Measurements from ENCODE around the gene SFPQ.
"Not testable (repeated sequence)": the region's sequence is repeated elsewhere in the genome, so short reads cannot be mapped to it uniquely, and the experiment has no call there.

Gene SFPQ, protein sequence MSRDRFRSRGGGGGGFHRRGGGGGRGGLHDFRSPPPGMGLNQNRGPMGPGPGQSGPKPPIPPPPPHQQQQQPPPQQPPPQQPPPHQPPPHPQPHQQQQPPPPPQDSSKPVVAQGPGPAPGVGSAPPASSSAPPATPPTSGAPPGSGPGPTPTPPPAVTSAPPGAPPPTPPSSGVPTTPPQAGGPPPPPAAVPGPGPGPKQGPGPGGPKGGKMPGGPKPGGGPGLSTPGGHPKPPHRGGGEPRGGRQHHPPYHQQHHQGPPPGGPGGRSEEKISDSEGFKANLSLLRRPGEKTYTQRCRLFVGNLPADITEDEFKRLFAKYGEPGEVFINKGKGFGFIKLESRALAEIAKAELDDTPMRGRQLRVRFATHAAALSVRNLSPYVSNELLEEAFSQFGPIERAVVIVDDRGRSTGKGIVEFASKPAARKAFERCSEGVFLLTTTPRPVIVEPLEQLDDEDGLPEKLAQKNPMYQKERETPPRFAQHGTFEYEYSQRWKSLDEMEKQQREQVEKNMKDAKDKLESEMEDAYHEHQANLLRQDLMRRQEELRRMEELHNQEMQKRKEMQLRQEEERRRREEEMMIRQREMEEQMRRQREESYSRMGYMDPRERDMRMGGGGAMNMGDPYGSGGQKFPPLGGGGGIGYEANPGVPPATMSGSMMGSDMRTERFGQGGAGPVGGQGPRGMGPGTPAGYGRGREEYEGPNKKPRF

DNA sequence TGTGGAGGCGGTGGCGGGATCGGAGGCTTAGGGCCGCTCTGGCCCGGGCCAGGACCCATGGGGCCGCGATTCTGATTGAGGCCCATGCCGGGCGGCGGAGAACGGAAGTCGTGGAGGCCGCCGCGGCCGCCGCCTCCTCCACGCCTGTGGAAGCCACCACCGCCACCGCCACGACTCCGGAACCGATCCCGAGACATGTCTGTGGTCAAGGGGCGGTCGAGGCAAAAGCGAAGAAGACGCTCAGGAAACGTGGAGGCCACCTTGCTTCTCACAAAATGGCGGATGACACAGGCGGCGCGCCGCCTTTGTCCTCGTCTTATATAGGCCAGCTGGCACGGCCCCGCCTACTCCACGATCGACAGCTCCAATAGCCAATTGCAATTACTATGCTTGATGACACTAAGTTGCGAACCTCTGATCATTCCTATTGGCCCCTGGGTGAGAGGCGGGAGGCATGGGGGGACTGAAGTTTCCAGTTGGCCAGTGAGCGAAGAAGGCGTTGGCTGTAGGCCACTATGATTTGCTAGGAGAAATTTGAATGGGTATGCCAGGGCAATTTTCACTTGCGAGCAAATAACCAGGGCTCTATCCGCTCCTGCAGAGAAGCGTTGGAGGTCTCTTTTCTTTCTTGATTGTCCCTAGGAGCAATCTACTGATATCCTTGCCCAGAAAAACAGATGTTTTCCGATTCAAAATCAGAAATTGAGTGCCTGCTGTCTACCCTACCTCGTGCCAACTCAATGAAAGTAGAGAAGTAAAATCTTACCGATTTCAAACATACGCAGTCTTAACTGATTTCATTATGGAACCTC lies at the start of gene SFPQ:
Gene SFPQ (minus strand): TSS at position 293 of the 812 bp plus-strand sequence. CDS start 96 bp downstream, at position 197.
- Histone ChIP-seq H3K36me3 (ENCODE audit: control insufficient read depth, insufficient read depth, low read length) (peaks cover 38% of the 10 kb centered on the region), H3K9me3 (ENCODE audit: control insufficient read depth, insufficient read depth, low read depth, low read length) (no peaks in the 10 kb centered on the region), H3K4me3 (ENCODE audit: low read depth, low read length) (peak within 1 kb of the TSS; percentile 90), H3K4me1 (ENCODE audit: control insufficient read depth, insufficient read depth, low read length) (peaks cover 6% of the 10 kb centered on the region; the same call in 1 of the 2 replicates), H3K27ac (ENCODE audit: low read depth, low read length) (peak within 1 kb of the TSS; percentile 95), H3K9ac (ENCODE audit: low read length) (peak within 1 kb of the TSS; percentile 98), H3K27me3 (ENCODE audit: control insufficient read depth, insufficient read depth, low read length) (no peaks in the 10 kb centered on the region)

DNA sequence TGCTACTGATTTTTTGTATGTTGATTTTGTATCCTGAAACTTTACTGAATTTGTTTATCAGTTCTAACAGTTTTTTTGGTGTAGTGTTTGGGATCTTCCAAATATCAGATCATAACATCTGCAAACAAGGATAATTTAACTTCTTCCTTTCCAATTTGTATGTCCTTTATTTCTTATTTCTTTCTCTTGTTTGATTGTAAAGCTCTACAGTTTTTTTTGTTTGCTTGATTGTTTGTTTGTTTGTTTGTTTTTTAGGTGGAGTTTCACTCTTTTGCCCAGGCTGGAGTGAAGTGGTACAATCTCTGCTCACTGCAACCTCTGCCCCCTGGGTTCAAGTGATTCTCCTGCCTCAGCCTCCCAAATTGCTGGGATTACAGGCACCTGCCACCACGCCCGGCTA lies 43.8 kb upstream of the SFPQ start:
- not testable (repeated sequence) for H3K4me3 ChIP-seq (ENCODE audit: low read depth, low read length); H3K4me1 ChIP-seq (ENCODE audit: control insufficient read depth, insufficient read depth, low read length); H3K27ac ChIP-seq (ENCODE audit: low read depth, low read length); H3K9me3 ChIP-seq (ENCODE audit: control insufficient read depth, insufficient read depth, low read depth, low read length); H3K9ac ChIP-seq (ENCODE audit: low read length); H3K27me3 ChIP-seq (ENCODE audit: control insufficient read depth, insufficient read depth, low read length); H3K36me3 ChIP-seq (ENCODE audit: control insufficient read depth, insufficient read depth, low read length)

DNA sequence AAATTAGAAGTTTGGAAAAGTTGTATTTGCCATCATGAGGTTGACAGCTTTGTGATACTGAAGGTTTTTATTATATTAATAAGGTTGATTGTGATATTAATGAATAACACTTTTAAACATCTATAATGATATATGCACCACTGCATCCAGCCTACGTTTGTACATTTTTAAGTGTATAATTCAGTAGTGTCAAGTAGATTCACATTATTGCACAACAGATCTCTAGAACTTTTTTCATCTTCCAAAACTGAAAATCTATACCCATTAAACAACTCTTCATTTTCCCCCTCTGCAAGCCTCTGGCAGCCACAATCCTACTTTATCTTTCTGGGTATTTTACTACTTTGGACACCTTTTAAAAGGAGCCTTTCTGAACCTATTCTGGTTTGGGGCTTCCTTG lies 38.3 kb upstream of the SFPQ start:
- no peaks in the 10 kb centered on the region for H3K27me3 ChIP-seq (ENCODE audit: control insufficient read depth, insufficient read depth, low read length)
- no peaks in the 10 kb centered on the region for H3K9me3 ChIP-seq (ENCODE audit: control insufficient read depth, insufficient read depth, low read depth, low read length)
- H3K9ac ChIP-seq (ENCODE audit: low read length) = no peak overlapping the region
- H3K4me3 ChIP-seq (ENCODE audit: low read depth, low read length) = no peak overlapping the region
- no peaks in the 10 kb centered on the region for H3K4me1 ChIP-seq (ENCODE audit: control insufficient read depth, insufficient read depth, low read length)
- no peak overlapping the region for H3K27ac ChIP-seq (ENCODE audit: low read depth, low read length)
- H3K36me3 ChIP-seq (ENCODE audit: control insufficient read depth, insufficient read depth, low read length) = no peaks in the 10 kb centered on the region

DNA sequence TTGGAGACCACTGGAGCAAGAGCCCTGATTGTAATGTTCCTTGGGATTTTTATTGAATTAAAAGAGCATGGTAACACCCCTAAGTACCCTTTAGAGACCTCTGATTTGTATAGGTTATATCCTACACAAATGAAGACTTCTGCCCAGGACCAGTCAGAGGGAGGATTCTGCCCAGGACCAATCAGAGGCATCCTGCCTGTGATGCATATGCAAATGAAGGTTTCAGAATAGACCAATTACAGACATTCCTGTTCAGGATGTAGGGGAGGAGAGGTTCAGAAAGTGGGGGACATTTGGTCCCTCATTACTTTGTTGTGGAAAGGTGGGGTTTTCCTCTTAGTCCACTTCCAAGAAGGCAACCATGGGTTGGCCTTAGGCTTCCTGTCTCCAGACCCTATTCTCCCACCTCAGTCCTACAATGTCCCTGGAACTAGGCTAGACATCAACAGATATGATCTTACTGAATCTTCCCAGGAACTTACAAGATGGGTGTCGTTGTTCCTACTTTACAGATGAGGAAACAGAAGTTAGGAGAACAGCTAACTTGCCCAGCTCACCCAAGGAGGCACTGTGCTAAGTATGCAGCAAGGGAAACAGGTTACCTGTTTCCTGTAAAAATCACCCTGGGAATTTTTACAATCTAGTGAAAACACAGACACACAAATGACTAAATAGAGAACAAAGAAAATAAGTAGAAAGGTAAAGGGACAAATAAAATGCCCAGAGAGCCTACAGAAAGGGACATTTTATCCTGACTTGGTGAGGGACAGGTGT lies 36.8 kb upstream of the SFPQ start:
- Histone ChIP-seq H3K4me1 (ENCODE audit: control insufficient read depth, insufficient read depth, low read length) (no peaks in the 10 kb centered on the region), H3K27me3 (ENCODE audit: control insufficient read depth, insufficient read depth, low read length) (no peaks in the 10 kb centered on the region), H3K4me3 (ENCODE audit: low read depth, low read length) (no peak overlapping the region), H3K27ac (ENCODE audit: low read depth, low read length) (no peak overlapping the region), H3K9me3 (ENCODE audit: control insufficient read depth, insufficient read depth, low read depth, low read length) (no peaks in the 10 kb centered on the region), H3K9ac (ENCODE audit: low read length) (no peak overlapping the region), H3K36me3 (ENCODE audit: control insufficient read depth, insufficient read depth, low read length) (no peaks in the 10 kb centered on the region)

DNA sequence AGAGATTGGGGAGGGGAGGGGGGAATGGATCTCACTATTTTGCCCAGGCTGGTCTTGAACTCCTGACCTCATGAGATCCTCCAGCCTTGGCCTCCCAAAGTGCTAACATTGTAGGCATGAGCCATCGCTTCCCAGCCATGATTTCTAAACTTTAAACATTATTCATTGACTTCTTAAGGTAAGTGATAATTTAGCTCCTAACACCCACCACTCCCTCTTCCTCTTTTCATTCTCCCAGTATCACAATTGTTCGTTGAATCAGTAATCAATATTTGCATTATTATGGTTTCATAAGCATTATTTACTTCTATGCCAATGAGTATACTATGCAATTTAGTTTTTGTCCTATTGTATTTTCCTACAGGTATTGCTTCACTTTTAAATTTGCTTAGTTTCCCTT lies 33.6 kb upstream of the SFPQ start:
- Histone ChIP-seq H3K9me3 (ENCODE audit: control insufficient read depth, insufficient read depth, low read depth, low read length) (no peaks in the 10 kb centered on the region), H3K4me3 (ENCODE audit: low read depth, low read length) (no peak overlapping the region), H3K27ac (ENCODE audit: low read depth, low read length) (no peak overlapping the region), H3K36me3 (ENCODE audit: control insufficient read depth, insufficient read depth, low read length) (no peaks in the 10 kb centered on the region), H3K4me1 (ENCODE audit: control insufficient read depth, insufficient read depth, low read length) (peaks cover 10% of the 10 kb centered on the region), H3K9ac (ENCODE audit: low read length) (no peak overlapping the region), H3K27me3 (ENCODE audit: control insufficient read depth, insufficient read depth, low read length) (no peaks in the 10 kb centered on the region)

DNA sequence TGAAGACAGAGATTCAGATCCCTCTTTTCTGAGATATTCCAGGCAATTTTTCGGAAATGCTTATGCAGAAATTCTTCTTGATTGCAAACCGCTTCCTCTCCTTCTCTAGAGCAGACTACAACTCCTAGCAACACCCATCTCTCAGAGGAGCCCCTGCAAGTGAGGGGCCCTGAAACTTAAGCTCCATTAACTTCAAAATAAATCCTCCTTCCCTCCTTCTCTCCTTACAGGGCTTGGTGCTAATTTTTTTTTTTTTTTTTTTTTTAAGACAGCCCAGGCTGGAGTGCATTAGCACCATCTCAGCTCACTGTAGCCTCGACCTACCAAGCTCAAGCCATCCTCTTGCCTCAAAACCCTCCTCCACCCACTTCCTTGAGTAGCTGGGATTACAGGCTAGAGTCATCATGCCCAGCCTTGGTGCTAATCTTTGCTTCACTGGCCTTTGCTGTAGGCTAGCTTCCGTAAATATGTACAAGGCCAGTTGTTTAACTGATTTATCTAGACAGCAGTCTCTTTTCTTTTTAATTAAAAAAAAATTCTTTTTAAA lies 30.2 kb upstream of the SFPQ start:
- H3K27ac ChIP-seq (ENCODE audit: low read depth, low read length) = no peak overlapping the region
- no peak overlapping the region for H3K9ac ChIP-seq (ENCODE audit: low read length)
- H3K27me3 ChIP-seq (ENCODE audit: control insufficient read depth, insufficient read depth, low read length) = no peaks in the 10 kb centered on the region
- H3K9me3 ChIP-seq (ENCODE audit: control insufficient read depth, insufficient read depth, low read depth, low read length) = no peaks in the 10 kb centered on the region
- peaks cover 23% of the 10 kb centered on the region for H3K4me1 ChIP-seq (ENCODE audit: control insufficient read depth, insufficient read depth, low read length)
- no peaks in the 10 kb centered on the region for H3K36me3 ChIP-seq (ENCODE audit: control insufficient read depth, insufficient read depth, low read length)
- H3K4me3 ChIP-seq (ENCODE audit: low read depth, low read length) = no peak overlapping the region

DNA sequence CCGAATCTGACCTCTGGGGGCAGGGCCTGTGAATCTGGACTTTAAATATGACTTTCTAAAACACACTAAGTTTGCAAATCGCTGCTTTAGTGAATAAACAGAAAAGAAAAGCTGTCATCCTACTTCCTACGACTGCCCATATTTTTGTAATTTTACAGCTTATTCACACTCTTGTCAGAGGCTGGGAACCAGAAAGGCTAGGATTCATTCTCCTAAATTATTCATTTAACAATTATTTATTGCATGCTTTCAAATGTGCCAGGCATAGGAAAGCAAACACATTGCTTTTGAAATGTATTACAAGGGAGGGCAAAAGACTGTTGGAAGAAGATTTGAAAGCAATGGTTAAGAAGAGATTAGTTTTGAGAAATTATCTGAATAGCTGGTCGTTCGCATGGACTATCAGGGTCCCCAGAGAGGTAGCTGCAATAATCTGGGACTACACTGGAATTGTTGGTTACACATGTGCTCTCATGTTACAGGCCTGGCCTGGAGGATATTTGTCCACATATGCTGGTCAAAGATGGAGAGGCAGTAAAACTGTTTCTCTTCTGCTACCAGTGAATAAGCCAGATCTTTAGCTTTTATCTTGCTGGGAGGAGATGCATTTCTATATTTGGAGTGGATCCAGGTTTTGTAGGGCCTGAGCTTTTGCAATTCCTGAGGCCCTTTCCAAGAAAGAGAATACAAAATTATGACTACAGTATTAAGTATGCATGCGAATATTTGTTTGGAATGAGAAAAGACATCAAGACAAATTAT lies 29.6 kb upstream of the SFPQ start:
- H3K4me1 ChIP-seq (ENCODE audit: control insufficient read depth, insufficient read depth, low read length) = peaks cover 23% of the 10 kb centered on the region
- H3K9ac ChIP-seq (ENCODE audit: low read length) = no peak overlapping the region
- no peak overlapping the region for H3K27ac ChIP-seq (ENCODE audit: low read depth, low read length)
- no peaks in the 10 kb centered on the region for H3K9me3 ChIP-seq (ENCODE audit: control insufficient read depth, insufficient read depth, low read depth, low read length)
- H3K27me3 ChIP-seq (ENCODE audit: control insufficient read depth, insufficient read depth, low read length) = no peaks in the 10 kb centered on the region
- H3K36me3 ChIP-seq (ENCODE audit: control insufficient read depth, insufficient read depth, low read length) = no peaks in the 10 kb centered on the region
- no peak overlapping the region for H3K4me3 ChIP-seq (ENCODE audit: low read depth, low read length)

DNA sequence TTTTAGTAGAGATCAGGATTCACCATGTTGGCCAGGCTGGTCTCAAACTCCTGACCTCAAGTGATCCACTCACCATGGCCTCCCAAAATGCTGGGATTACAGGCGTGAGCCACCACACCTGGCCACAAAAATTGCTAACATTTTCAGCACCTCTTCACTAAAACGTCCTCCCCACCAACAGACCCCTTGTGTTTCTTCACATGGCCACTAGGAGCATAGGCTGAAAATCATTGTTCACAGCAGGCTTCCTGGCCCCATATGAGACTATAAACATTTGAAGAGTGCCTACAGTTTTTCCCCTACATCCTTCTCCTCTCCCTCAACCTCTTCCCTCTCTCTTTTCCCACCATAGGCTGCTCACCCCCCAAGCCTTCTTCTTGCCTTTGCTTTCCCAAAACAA lies 28.0 kb upstream of the SFPQ start:
- H3K27ac ChIP-seq (ENCODE audit: low read depth, low read length) = no peak overlapping the region
- H3K9ac ChIP-seq (ENCODE audit: low read length) = no peak overlapping the region
- H3K36me3 ChIP-seq (ENCODE audit: control insufficient read depth, insufficient read depth, low read length) = no peaks in the 10 kb centered on the region
- H3K4me3 ChIP-seq (ENCODE audit: low read depth, low read length) = no peak overlapping the region
- peaks cover 23% of the 10 kb centered on the region for H3K4me1 ChIP-seq (ENCODE audit: control insufficient read depth, insufficient read depth, low read length)
- H3K9me3 ChIP-seq (ENCODE audit: control insufficient read depth, insufficient read depth, low read depth, low read length) = no peaks in the 10 kb centered on the region
- no peaks in the 10 kb centered on the region for H3K27me3 ChIP-seq (ENCODE audit: control insufficient read depth, insufficient read depth, low read length)

DNA sequence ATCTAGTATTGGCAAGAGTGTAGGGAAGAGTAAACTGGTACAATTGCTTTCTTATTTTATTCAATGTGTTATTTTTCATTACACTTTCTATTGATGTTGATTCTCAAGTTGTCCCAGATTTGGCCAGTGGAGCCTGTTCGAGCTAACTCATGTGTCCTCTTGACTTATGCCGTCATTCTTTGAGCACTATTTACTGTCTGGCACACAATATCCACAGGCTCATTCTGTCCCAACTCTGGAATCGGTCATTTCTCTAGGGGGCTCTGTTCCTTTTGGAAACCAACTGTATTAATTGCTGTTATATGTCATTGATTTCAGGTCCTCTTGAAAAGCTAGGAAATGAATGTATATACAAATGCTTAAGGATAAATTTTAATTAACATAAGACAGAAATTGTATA lies 22.4 kb upstream of the SFPQ start:
- Histone ChIP-seq H3K9me3 (ENCODE audit: control insufficient read depth, insufficient read depth, low read depth, low read length) (no peaks in the 10 kb centered on the region), H3K27me3 (ENCODE audit: control insufficient read depth, insufficient read depth, low read length) (no peaks in the 10 kb centered on the region), H3K36me3 (ENCODE audit: control insufficient read depth, insufficient read depth, low read length) (no peaks in the 10 kb centered on the region), H3K27ac (ENCODE audit: low read depth, low read length) (no peak overlapping the region), H3K9ac (ENCODE audit: low read length) (no peak overlapping the region), H3K4me3 (ENCODE audit: low read depth, low read length) (no peak overlapping the region), H3K4me1 (ENCODE audit: control insufficient read depth, insufficient read depth, low read length) (peaks cover 9% of the 10 kb centered on the region)

DNA sequence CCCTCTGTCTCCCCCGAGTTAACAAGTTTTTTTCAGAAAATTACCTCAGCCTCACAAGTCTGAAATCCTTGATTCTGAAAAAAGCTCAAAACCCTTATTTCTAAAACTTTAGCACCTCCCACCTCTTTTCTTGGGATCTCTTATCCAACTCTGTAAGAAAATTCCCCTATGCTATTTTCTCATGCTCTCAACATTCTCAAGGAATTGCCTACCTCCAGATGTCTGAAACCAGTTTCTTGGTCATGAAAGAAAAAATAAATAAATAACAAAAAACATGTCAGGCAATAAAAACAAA lies 18.1 kb upstream of the SFPQ start:
- Histone ChIP-seq H3K27ac (ENCODE audit: low read depth, low read length) (no peak overlapping the region), H3K4me3 (ENCODE audit: low read depth, low read length) (no peak overlapping the region), H3K9ac (ENCODE audit: low read length) (no peak overlapping the region)

More for the DNA sequence above, 18.1 kb upstream of the SFPQ start:
- Histone ChIP-seq H3K4me1 (ENCODE audit: control insufficient read depth, insufficient read depth, low read length) (peaks cover 19% of the 10 kb centered on the region), H3K36me3 (ENCODE audit: control insufficient read depth, insufficient read depth, low read length) (no peaks in the 10 kb centered on the region), H3K27me3 (ENCODE audit: control insufficient read depth, insufficient read depth, low read length) (no peaks in the 10 kb centered on the region), H3K9me3 (ENCODE audit: control insufficient read depth, insufficient read depth, low read depth, low read length) (no peaks in the 10 kb centered on the region)
